Kidney capillary endothelial cell (primary cell): ENCODE measurements around the gene TRIM39.

Experiments used
- DNase-seq: peaks from one replicate; pipeline ENCODE4 v3.0.0-alpha.2; 2018; ENCODE audit warnings: low spot score

TRIM39 gene

DNA sequence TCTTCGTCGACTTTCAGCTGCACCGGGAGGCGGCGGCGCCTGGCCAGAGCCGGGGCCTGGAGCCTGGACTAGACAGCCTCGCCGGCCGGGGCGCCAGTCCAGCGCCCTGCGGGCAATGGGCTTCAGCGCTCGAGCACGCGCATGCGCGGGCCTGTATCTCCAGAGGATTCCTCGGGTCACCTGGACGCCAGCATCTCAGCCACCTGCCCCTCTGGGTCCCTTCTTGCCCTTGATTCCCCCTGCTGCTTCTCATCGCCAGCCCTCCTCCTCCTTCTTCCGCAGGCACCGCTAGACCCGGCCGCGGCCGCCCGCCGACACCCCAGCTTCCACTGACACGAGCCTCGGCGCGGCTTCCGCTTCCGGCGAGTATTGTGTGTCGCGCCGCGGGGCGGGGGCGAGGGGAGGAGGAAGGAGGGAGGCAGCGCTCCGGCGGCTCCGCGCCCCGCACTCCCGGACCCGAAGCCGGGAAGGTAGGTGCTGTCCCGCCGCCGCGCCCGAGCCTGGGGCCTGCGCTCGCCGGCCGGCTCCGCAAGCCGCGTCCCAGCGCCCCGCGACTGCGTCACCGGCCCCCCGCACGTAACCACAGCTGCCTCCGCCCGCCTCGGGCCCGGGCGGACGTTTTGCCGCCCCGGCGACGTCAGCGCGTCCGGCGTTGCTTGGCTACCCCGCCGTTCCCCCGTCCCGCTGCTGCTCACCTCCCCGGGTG, at the start of gene TRIM39:
Gene TRIM39, plus strand, starts transcription at position 402 of the 706 bp plus-strand sequence. CDS start 2,391 bp downstream, outside the sequence.
- peak; percentile 72 for DNase-seq

DNA sequence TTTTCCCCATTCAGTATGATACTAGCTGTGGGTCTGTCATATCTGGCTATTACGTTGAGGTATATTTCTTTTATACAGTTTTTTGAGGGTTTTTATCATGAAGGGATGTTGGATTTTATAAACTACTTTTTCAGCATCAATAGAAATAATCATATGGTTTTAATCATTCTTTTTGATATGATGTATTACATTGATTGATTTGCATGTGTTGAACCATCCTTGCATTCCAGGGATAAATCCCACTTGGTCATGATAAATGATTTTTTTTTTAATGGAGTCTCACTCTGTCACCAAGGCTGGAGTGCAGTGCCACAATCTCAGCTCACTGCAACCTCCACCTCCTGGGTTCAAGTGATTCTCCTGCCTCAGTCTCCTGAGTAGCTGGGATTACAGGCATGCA, 45.7 kb upstream of the TRIM39 start:
- DNase-seq, result peak; percentile 4

DNA sequence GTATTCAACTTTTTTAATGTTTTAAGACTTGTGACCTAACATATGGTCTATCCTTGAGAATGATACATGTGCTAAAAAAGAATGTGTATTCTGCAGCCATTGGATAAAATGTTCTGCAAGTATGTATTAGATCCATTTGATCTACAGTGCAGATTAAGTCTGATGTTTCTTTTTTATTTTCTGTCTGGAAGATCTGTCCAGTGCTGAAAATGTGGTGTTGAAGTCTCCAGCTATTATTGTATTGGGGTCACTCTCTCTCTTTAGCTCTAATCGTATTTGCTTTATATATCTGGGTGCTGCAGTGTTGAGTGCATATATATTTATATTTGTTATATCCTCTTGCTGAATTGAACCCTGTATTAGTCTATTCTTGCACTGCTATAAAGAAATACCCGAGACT, 44.2 kb upstream of the TRIM39 start:
- no peak for DNase-seq

DNA sequence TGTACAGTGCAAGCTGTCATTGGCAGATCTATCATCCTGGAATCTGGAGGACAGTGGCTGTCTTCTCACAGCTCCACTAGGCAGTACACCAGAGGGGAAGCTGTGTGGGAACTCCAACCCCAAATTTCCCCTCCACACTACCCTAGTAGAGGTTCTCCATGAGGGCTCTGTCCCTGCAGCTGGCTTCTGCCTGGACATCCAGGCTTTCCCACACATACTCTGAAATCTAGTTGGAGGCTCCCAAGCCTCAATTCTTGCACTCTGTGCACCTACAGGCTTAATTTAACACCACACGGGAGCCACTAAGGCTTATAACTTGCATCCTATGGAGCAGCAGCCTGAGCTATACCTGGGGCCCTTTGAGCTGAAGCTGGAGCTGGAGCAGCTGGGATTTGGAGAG, 43.0 kb upstream of the TRIM39 start:
- DNase-seq, result no peak

DNA sequence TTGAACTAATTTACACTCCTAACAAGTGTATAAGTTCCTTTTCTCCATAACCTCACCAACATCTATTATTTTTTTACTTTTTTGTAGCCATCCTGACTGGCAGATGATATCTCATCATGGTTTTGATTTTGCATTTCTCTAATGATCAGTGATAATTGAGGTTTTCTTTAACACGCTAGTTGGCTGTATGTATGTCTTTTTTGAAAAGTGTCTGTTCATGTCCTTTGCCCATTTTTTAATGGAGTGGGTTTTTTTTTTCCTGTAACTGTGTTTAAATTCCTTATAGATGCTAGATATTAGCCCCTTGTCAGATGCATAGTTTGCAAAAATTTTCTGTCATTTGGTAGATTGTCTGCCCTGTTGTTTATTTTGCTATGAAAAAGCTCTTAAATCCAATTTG, 39.6 kb upstream of the TRIM39 start:
- DNase-seq, result no peak

DNA sequence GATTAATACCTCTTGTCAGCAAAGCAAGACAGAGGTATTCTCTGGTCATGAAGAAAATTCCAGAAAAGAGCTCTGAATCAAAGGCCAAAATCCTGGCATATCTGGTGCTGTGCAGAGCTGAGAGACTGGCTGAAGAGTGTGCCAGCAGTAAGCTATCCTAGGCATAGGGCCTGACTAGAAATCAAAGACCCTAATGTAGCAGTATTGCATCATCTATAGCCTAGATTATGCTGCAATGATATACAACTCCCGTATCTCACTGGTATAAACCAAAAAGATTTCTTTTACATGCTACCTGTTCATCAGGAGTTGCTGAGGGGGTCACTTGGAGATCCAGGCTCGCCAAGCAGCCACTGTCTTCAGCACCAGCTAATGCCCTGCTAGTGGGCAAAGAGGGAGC, 30.9 kb upstream of the TRIM39 start:
- DNase-seq, result no peak

DNA sequence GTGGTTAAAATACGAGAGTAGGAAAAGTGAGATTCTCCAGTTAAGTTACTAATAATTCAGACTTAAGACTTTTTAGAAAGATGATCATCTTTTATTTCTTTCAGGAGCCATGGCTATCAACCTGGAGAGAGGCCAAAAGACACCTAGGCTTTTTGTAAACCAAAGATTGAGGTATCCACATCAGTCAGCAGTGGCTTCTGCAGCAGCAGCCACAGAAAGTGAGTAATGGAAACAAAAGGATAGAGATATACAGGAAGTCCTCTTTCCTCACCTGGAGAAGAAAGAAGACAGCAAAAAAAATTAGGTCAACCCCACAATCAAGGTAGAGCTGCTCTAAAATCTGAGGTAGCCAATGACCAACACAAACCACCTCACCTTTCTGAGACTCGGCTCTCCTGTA, 22.7 kb upstream of the TRIM39 start:
- no peak for DNase-seq

DNA sequence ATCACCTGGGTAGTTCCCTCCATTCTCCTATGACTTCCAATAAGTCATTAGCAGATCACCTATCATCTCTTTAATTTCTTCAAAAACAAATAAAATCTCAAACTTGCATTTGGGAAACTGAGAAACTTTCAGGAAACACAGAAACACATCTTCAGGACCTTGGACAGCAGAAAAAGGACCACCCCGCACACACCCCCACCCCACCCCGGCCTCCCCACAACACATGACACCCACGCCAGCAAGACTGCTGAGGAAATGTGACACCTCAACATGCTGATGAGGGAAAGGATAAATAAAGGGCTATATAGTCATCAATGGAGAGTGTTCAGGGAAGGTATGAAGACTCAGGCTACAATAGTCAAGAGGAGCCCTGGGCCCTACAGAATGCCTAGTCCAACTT, 15.6 kb upstream of the TRIM39 start:
- DNase-seq, result no peak

DNA sequence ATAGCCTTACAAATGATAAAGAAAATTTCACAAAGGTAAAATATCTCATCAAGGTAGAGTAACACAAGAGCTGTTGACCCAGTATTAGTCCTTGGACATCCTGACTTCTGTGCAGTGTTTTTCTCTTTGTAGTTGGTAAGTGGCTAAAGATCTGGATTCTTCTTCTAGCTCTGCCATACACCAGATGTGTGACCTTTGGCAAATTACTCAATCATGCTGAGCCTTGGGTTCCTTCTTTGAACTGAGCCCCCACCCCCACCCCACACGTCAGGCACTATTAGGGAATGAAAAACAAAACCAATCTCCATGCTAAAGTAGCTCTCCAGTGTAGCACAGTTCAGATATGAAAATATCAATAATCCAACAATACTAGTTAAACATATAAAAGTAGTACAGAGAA, 15.1 kb upstream of the TRIM39 start:
- no peak for DNase-seq

DNA sequence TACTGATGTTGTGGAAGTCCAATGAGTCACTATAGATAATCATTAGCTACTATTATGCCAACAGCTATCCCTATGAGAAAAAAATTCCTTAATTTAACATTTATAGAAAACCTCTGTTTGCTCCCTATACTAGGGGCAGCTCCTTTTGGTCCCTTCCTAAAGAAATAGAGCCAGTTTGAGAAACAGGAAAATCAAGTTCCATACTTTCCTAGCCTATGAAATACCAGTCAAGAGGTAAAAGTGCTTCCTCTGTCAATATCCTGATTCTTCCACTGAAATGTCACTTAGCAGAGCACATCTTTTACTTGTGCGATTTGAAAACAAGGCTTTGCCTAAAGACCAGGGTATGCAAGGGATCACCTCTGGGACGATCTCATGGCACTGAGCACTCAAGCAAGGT, 14.5 kb upstream of the TRIM39 start:
- no peak for DNase-seq

DNA sequence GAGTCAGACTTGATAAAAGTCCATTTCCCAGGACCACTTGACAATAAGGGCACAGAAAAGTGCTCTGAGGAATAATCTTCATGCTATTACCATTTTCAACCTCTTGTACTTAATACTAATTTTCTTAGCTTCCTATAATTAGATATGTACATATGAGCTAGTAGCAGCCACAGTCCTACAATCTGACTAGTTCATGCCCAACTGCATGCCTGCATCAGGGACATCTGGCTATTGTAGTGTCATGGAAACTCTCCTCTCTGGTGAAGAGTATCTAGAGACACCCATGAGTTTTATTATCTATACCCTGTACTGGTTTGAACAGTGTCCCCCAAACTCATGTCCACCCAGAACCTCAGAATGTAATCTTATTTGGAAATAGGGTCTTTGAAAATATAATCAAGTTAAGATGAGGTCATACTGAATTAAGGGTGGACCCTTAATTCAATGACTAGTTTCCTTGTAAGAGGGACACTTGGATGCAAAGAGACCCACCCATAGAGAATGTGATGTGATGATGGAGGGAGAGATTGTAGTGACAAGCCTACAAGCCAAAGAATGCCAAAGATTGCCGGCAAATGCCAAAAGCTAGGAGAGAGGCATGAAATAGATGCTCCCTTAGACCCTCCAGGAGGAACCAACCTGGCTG, 13.9 kb upstream of the TRIM39 start:
- no peak for DNase-seq

DNA sequence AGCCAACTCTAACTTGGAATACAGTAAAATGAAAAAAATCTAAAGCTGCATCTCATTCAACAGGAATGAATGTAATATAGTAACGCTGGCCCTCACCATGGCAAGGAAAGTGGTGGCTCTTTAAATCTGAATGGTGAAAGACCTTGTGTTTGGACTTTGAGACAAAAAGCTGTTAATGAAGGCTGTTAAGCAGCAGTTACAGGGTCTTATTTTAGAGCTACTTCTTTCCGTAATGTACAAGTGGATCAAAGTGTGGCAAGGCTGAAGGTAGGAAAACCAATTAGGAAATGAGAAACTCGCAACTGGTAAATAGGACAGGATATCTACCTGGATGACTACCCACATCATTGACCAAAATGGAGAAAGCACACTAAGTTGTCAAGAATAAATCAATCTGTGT, 11.6 kb upstream of the TRIM39 start:
- DNase-seq, result no peak

DNA sequence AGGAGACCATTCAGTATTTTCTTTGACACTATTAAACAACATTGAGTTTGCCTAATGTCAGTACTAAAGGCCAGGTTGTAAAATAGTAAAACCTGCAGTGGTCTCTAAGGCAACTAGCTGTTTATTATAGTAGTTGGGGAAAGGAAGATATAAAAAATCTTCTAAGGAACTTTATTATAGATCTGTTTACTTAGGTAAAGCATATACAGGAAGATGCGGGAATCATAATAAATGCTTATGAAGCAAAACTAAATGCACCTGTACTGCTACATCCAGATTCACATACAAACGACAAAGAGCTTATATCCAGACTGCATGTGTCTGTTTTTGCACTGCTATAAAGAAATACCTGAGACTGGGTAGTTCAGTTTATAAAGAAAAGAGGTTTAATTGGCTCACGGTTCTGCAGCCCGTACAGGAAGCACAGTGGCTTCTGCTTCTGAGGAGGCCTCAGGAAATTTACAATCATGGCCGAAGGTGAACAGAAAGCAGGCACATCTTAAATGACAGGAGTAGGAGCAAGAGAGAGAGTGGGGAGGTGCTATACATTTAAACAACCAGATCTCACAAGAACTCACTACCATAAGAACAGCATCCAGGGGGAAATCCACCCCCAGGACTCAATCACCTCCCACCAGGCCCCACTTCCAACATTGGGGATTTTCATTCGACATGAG, 8.7 kb upstream of the TRIM39 start:
- DNase-seq, result no peak

DNA sequence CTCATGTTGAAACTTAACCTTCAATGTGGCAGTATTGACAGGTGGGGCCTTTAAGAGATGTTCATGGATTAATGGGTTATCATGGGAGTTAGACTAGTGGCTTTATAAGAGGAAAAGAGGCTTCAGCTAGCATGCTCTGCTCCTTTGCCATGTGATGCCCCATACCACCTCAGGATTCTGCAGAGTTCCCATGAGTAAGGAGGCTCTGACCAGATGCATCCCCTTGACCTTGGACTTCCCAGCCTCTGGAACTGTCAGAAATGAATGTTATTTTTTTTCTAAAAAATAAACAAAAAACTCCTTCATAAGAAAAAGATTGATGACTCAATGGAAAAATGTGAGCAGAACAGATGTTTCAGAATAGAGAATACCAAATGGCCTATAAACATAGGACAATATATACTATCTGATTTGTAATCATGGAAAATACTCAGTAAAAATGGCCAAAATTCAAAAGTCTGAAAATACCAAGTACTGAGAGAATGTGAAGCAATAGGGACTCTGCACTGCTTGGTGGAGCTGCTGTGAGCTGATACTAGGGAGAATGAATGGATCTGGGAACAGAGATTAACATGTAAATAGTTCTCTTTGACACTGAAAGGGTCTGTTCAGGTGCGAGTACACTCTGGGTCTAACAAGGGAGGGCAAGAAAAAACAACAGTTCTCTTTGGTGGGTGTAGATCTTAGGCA, 7.4 kb upstream of the TRIM39 start:
- DNase-seq, result no peak

DNA sequence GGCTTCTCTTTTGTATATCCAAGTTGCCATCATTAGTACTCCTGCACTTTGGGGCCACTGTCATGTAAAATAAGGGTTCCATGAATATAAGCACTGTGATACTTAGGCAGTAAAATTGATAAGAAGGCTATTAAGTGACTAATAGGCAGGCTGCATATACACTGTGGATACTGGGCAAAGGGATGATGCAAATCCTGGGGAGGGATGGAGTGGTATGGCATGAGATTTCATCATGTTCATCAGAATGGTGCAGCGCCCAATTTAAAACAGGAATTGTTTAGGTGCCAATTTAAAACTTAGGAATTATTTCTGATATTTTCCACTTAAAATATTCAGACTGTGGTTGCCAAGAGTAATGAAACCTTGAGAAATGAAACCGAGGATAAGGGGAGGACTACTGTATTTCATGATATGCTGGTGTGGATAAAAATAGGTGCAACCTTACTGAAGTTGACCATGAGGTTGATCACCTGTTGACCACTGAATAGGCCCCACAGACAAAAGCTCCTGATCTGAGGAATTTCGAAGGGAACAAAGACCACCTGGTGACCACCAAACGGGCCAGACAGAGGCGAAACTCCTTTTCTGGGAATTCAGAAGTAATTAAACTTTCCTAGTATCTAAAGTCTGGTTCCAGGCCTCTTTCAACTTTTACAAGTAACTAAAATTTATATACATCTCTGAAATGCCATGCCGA, 4.9 kb upstream of the TRIM39 start:
- DNase-seq, result no peak

DNA sequence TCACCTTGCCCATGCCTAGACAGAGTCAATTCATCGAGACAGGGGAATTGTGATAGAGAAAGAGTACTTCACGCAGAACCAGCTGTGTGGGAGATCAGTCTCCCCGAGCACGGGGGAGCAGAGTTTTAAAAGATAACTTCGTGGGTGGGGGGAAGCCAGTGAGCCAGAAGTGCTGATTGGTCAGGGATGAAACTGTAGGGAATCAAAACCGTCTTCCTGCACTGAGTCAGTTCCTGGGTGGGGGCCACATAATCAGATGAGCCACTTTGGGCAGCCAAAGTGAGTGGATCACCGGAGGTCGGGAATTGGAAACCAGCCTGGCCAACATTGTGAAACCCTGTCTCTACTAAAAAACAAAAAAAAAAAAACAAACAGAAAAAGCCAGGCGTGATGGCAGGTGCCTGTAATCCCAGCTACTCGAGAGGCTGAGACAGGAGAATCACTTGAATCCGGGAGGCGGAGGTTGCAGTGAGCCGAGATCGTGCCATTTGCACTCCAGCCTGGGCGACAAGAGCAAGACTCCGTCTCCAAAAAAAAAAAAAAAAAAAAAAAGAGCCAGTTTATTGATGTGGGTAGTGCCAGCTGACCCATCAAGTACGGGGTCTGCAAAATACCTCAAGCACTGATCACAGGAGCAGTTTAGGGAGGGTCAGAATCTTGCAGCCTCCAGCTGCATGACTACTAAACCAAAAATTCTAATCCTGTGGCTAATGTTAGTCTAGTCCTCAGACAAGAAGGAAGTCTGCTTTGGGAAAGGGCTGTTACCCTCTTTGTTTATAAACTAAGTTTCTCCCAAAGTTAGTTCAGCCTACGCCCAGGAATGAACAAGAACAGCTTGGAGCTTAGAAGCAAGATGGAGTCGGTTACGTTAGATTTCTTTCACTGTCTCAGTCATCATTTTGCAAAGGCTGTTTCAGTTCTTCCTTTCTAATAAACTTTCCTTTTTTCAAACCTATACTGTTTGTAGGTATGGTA, 3.9 kb upstream of the TRIM39 start:
- no peak for DNase-seq

DNA sequence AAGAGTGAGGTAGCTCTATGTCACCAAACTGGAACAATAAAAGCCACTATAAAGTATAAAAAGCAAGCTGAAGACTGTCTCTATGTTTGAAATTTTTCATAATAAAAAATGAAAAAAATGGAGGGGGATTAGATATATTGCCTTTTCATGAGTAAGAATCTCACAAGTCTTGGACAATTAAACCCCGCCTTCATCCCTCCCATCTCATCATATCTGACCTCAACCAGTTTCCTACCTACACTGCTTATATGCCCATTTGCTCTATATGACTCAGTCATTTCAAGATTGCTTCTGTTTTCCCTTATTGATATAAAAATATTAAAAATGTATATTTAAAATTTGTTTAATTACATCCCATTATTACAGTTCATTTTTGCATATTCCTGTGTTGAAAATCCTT, 2.9 kb upstream of the TRIM39 start:
- peak; percentile 16 for DNase-seq

DNA sequence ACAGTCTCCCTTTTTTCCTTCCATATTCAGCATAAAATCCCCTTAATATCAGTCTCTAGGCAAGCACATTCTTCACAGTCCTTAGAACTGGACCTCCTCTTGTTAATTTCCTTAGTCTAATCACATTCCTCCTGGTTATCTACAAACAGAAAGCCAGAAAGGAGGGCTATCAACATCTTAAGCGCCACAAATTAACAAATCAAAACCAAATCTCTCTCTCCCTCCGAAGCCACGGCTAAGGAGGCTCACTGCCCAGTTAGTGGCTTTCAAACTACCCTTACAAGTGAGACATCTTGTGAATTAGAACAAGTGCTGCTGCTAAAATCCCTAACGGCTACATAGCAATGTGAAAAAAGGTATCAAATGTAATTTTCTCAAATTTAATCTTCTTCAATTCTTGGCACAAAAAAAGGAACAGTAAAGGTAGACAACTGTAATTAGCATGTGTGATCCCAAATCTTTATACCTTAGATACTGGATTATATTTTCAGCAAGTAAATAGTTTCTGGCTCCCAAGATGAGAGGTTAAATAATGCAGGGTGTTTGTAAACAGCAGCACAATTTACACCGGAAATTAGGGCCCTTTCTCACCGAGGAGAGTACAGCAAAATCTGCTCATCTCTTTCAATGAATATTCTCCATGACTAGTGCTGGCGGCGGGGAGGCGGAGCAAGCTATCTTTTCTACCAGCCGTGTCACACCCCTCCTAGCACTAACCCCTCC, 1.4 kb upstream of the TRIM39 start:
- DNase-seq, result peak; percentile 42

DNA sequence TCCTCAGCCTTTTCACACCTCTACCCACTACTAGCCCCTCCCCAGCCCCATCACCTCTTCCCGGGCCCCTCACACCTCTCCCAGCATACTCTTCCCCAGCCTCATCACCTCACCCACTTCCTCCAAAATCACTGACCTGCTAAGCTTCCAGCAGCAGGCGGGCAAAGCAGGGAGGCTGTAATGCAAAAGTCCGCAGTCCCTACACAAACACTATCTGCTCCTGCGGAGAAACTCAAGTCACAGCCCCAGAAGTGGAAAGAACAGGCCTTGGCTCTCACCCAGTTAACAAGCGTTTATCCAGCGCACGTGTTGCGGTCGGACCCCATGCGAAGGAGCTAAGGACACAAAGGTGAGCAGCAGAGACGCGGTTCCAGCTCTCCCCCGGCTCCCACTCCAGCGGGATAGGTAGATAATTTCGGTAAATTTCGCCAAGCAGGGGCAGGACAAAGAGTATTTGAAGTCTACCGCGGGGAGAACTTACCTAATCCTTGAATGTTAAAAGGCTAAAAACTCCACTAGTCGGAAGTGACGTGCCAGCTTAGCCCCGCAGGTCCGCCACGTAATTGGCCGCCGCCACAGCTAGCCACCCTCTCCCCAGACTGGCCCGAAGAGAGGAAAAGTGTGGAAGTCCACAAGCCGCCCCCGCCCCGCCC, 728 bp upstream of the TRIM39 start:
- peak; percentile 71 for DNase-seq

DNA sequence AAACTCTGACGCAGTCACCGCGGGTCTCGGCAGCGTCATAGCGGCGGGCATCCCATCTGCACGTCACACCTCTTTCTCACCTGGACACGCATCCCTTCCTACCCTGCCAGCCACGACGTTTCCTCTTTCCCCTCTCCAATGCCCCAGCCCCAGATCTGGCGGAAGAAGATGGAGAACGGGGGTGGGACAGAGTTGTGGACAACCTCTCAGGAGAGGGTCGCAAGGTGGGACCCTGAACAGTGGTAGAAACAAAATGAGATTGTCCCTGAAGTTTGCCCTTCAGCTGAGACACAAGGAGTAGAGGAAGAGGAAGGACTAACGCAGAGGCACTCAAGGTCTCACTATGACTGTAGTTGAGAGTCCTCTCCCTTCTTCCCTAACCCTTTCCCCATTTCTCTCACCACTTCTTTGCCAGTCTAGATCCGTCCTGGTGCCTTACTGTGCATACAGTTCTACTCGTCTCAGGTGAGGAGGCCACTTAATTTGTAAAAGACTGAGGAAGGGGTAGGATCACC, 562 bp downstream of the TRIM39 start:
- no peak for DNase-seq
